ENCODE measurements around the gene TPCN2.

TPCN2 gene

GRCh38 chr11:69001243-69002081 lies 47.3 kb upstream of the TPCN2 start:
- DNase-seq = no peak

DNA sequence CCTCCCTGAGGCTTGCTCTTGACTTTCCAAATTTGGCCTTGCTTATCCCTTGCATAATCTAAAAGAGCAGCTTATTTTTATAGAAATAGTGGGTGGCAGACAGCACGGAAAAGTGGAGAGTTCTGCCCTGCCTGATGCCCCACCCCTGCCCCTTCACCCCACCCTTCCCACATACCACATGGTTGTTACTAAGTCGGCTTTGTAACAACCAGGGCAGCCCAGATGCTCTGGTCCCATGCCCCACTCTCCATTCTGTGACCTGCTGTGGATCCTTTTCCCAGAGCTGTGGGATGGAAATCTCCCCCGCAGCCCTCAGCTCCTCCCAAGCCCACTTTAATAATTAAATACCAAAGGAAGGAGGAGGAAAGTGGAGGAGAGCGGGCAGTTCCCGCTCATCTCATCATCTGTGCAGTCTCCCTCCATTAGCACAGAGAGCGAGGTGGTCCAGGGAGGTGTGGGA lies 46.6 kb upstream of the TPCN2 start:
- Histone ChIP-seq H2BK120ac (ENCODE audit: low read depth, low read length) (no peak overlapping the region), H3K23ac (ENCODE audit: low read length) (no peak overlapping the region), H3K27me3 (ENCODE audit: insufficient read depth, low read length, poor library complexity) (no peaks in the 10 kb centered on the region), H3K79me1 (ENCODE audit: low read length) (no peaks in the 10 kb centered on the region), H3K9ac (ENCODE audit: low read length) (no peak overlapping the region), H3K4ac (ENCODE audit: low read depth, low read length) (no peak overlapping the region), H3K36me3 (ENCODE audit: control insufficient read depth, insufficient read depth, low read length) (no peaks in the 10 kb centered on the region), H3K79me2 (ENCODE audit: control insufficient read depth, insufficient read depth, low read length) (no peaks in the 10 kb centered on the region), H3K56ac (ENCODE audit: low read length) (no peak overlapping the region), H2BK5ac (ENCODE audit: low read length) (no peak overlapping the region), H2AK5ac (ENCODE audit: low read length) (no peak overlapping the region), H3K4me1 (ENCODE audit: control insufficient read depth, low read depth, low read length) (no peaks in the 10 kb centered on the region), H3K27ac (ENCODE audit: low read depth, low read length) (no peak overlapping the region), H4K8ac (ENCODE audit: low read depth, low read length) (no peak overlapping the region), H2BK15ac (replicated peaks; ENCODE audit: low read depth) (no peak overlapping the region), H3K4me3 (ENCODE audit: low read length) (no peak overlapping the region), H3K18ac (ENCODE audit: low read length) (no peak overlapping the region), H3K4me2 (ENCODE audit: low read length) (no peak overlapping the region), H4K5ac (ENCODE audit: low read length) (no peak overlapping the region)
- no CpG with 5 or more reads among the region's 6 CpGs for WGBS (ENCODE audit: extremely low coverage, insufficient coverage, low lambda C conversion rate)
- DNase-seq = no peak

More at GRCh38 chr11:69001243-69002081, 47.3 kb upstream of the TPCN2 start:
- no CpG with 5 or more reads among the region's 23 CpGs for WGBS (ENCODE audit: extremely low coverage, insufficient coverage, low lambda C conversion rate)
- Histone ChIP-seq H4K8ac (ENCODE audit: low read depth, low read length) (no peak overlapping the region), H3K9ac (ENCODE audit: low read length) (no peak overlapping the region), H3K36me3 (ENCODE audit: control insufficient read depth, insufficient read depth, low read length) (no peaks in the 10 kb centered on the region), H4K5ac (ENCODE audit: low read length) (no peak overlapping the region), H3K27ac (ENCODE audit: low read depth, low read length) (no peak overlapping the region), H3K23ac (ENCODE audit: low read length) (no peak overlapping the region), H3K27me3 (ENCODE audit: insufficient read depth, low read length, poor library complexity) (no peaks in the 10 kb centered on the region), H2BK120ac (ENCODE audit: low read depth, low read length) (no peak overlapping the region), H3K4me2 (ENCODE audit: low read length) (no peak overlapping the region), H3K4me3 (ENCODE audit: low read length) (no peak overlapping the region), H3K4me1 (ENCODE audit: control insufficient read depth, low read depth, low read length) (no peaks in the 10 kb centered on the region), H2BK5ac (ENCODE audit: low read length) (no peak overlapping the region), H3K79me1 (ENCODE audit: low read length) (no peaks in the 10 kb centered on the region), H3K56ac (ENCODE audit: low read length) (no peak overlapping the region), H3K18ac (ENCODE audit: low read length) (no peak overlapping the region), H2BK15ac (replicated peaks; ENCODE audit: low read depth) (no peak overlapping the region), H3K79me2 (ENCODE audit: control insufficient read depth, insufficient read depth, low read length) (no peaks in the 10 kb centered on the region), H3K4ac (ENCODE audit: low read depth, low read length) (no peak overlapping the region), H2AK5ac (ENCODE audit: low read length) (no peak overlapping the region)

GRCh38 chr11:69002570-69003231 lies 46.0 kb upstream of the TPCN2 start:
- Histone ChIP-seq H3K27ac (ENCODE audit: low read depth, low read length) (no peak overlapping the region), H4K8ac (ENCODE audit: low read depth, low read length) (no peak overlapping the region), H3K4me1 (ENCODE audit: control insufficient read depth, low read depth, low read length) (no peaks in the 10 kb centered on the region), H3K4me3 (ENCODE audit: low read length) (no peak overlapping the region), H2BK120ac (ENCODE audit: low read depth, low read length) (no peak overlapping the region), H3K27me3 (ENCODE audit: insufficient read depth, low read length, poor library complexity) (no peaks in the 10 kb centered on the region), H3K9ac (ENCODE audit: low read length) (no peak overlapping the region), H3K79me1 (ENCODE audit: low read length) (no peaks in the 10 kb centered on the region), H2BK15ac (replicated peaks; ENCODE audit: low read depth) (no peak overlapping the region), H2BK5ac (ENCODE audit: low read length) (no peak overlapping the region), H3K18ac (ENCODE audit: low read length) (no peak overlapping the region), H4K5ac (ENCODE audit: low read length) (no peak overlapping the region), H2AK5ac (ENCODE audit: low read length) (no peak overlapping the region), H3K56ac (ENCODE audit: low read length) (no peak overlapping the region), H3K79me2 (ENCODE audit: control insufficient read depth, insufficient read depth, low read length) (no peaks in the 10 kb centered on the region), H3K4me2 (ENCODE audit: low read length) (no peak overlapping the region), H3K23ac (ENCODE audit: low read length) (no peak overlapping the region), H3K4ac (ENCODE audit: low read depth, low read length) (no peak overlapping the region), H3K36me3 (ENCODE audit: control insufficient read depth, insufficient read depth, low read length) (no peaks in the 10 kb centered on the region)
- no CpG with 5 or more reads among the region's 13 CpGs for WGBS (ENCODE audit: extremely low coverage, insufficient coverage, low lambda C conversion rate)
- no peak for DNase-seq

DNA sequence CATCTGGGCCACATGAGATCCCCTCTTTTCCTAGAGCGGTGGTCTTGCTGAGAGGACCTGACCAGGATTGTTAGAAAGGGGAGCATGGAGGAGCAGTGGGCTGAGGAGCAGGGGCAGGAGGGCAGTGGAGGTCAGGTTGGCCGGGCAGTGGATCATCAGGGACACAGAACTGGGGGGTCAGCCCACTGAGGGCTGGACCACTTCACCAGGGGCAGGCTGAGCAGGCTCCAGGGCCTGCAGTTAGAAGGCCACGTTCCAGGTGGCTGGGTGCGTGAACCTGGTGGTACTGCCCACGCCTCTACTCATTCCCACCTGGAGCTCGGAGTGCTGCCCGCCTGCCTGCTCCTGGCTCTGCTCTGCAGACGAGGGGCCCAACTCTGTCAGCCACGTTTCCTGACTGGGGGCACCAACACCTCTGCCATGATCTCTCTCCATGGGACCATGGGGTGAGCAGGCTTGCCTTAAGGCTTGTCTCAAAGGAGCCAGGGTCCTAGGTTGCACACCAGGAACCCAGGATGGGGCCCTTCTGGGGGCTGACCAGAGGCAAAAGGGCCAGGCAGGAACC lies 45.3 kb upstream of the TPCN2 start:
- Histone ChIP-seq H3K27ac (ENCODE audit: low read depth, low read length) (no peak overlapping the region), H3K4me3 (ENCODE audit: low read length) (no peak overlapping the region)
- no peak for DNase-seq

DNA sequence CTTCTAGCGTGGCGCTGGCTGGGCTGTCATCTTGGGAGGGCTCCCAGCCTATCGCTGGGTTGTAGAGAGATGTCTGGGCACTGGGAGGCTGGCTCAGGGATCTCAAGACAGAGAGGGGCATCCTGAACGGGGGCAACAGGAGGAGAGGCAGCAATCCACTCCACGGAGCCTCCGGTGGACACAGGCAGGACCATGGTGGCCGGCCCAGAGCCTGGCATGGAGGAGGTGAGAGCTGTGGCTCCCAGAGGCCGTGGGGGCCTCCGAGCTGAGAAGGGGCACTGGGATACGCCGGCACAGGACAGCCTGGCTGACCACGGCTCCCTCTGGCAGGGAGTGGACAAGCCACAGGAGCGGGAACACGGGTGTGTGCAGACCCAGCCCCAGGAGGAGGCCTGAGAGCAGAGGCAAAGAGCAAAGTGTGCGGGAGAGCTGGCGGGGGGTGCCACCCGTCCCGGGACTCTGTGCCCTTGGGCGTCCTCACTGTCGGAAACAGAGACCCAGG lies 44.8 kb upstream of the TPCN2 start:
- Histone ChIP-seq H2AK5ac (ENCODE audit: low read length) (no peak overlapping the region), H3K4me3 (ENCODE audit: low read length) (no peak overlapping the region), H3K4me2 (ENCODE audit: low read length) (no peak overlapping the region), H3K56ac (ENCODE audit: low read length) (no peak overlapping the region), H3K27me3 (ENCODE audit: insufficient read depth, low read length, poor library complexity) (no peaks in the 10 kb centered on the region), H4K5ac (ENCODE audit: low read length) (no peak overlapping the region), H2BK120ac (ENCODE audit: low read depth, low read length) (no peak overlapping the region), H3K79me1 (ENCODE audit: low read length) (no peaks in the 10 kb centered on the region), H4K8ac (ENCODE audit: low read depth, low read length) (no peak overlapping the region), H2BK15ac (replicated peaks; ENCODE audit: low read depth) (no peak overlapping the region), H3K36me3 (ENCODE audit: control insufficient read depth, insufficient read depth, low read length) (no peaks in the 10 kb centered on the region), H3K79me2 (ENCODE audit: control insufficient read depth, insufficient read depth, low read length) (no peaks in the 10 kb centered on the region), H3K9ac (ENCODE audit: low read length) (no peak overlapping the region), H3K23ac (ENCODE audit: low read length) (no peak overlapping the region), H3K18ac (ENCODE audit: low read length) (no peak overlapping the region), H3K27ac (ENCODE audit: low read depth, low read length) (no peak overlapping the region), H2BK5ac (ENCODE audit: low read length) (no peak overlapping the region), H3K4me1 (ENCODE audit: control insufficient read depth, low read depth, low read length) (no peaks in the 10 kb centered on the region), H3K4ac (ENCODE audit: low read depth, low read length) (no peak overlapping the region)
- DNase-seq = no peak
- WGBS (ENCODE audit: extremely low coverage, insufficient coverage, low lambda C conversion rate) = no CpG with 5 or more reads among the region's 20 CpGs

More for the DNA sequence above, 45.3 kb upstream of the TPCN2 start:
- Histone ChIP-seq H2BK5ac (ENCODE audit: low read length) (no peak overlapping the region), H3K23ac (ENCODE audit: low read length) (no peak overlapping the region), H3K4ac (ENCODE audit: low read depth, low read length) (no peak overlapping the region), H2BK120ac (ENCODE audit: low read depth, low read length) (no peak overlapping the region), H3K9ac (ENCODE audit: low read length) (no peak overlapping the region), H3K79me2 (ENCODE audit: control insufficient read depth, insufficient read depth, low read length) (no peaks in the 10 kb centered on the region), H3K4me2 (ENCODE audit: low read length) (no peak overlapping the region), H4K8ac (ENCODE audit: low read depth, low read length) (no peak overlapping the region), H3K56ac (ENCODE audit: low read length) (no peak overlapping the region), H3K4me1 (ENCODE audit: control insufficient read depth, low read depth, low read length) (no peaks in the 10 kb centered on the region), H3K27me3 (ENCODE audit: insufficient read depth, low read length, poor library complexity) (no peaks in the 10 kb centered on the region), H2BK15ac (replicated peaks; ENCODE audit: low read depth) (no peak overlapping the region), H3K18ac (ENCODE audit: low read length) (no peak overlapping the region), H3K36me3 (ENCODE audit: control insufficient read depth, insufficient read depth, low read length) (no peaks in the 10 kb centered on the region), H2AK5ac (ENCODE audit: low read length) (no peak overlapping the region), H3K79me1 (ENCODE audit: low read length) (no peaks in the 10 kb centered on the region), H4K5ac (ENCODE audit: low read length) (no peak overlapping the region)
- no CpG with 5 or more reads among the region's 9 CpGs for WGBS (ENCODE audit: extremely low coverage, insufficient coverage, low lambda C conversion rate)

Measured in mesendoderm (in vitro differentiated cells).